GM18520 (cell line): ENCODE results near the gene IL1RAPL2.

Experiments
- ATAC-seq: cut with Tn5 transposase; IDR thresholded peaks from one replicate; pipeline ENCODE4 v1.9.1; 2021; ENCODE audit not compliant: unreplicated experiment

IL1RAPL2 gene

DNA sequence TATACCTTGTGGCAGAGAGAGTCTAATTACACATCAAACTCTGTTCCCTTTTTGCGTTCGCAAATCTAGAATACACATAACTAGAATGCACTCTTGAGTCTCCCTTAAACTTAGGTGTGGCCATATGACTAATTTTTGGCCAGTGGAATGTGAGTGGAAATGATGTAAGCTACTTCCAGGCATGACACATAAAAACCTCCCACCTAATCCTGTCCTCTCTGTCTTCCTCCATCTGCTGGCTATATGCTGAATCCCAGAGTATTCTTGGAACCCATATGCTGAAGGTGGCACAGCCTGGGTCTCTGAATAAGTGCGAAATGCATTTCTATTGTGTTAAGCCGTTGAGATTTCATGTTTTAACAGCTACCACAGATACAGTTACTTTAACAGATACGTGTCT lies 986.4 kb downstream of the IL1RAPL2 start:
- ATAC-seq, result no peak

DNA sequence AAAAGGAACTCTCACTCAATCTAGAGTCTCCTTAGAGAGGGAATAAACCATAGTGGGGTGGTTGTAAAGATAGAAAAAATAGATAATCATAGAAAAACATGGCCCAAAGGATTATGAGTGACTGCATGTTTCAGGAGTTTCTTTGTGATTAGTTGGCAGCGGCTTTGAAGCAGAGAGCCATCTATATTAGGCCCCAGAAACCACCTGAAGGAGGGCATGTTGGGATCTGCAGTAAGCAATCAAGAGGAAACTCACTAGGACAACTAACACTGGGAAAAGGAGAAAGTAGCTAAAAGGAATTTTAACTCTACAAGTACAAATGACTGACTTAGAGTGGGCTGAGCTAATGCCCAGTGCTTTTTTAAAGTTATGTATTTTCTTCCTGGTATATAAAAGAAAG lies 987.1 kb downstream of the IL1RAPL2 start:
- no peak for ATAC-seq

DNA sequence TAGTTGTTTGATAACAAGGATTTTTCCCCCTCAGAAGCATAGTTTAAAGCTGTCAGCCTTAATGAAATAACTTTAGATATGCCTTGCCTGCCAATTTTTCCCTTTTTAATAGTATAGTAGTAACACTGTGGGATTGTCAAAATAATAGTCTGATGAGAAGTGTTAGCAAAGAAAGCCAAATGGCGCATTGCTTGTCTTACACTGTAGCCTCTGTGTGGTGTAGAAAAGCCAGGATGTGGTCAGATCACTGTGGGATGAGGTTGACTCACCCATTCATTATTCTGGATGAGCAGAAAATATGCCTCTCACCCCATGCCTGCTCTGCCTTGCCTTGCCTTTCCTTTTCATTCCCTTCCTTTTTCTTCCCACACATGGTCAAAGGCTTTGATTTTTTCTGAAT lies 998.5 kb downstream of the IL1RAPL2 start:
- ATAC-seq, result no peak

DNA sequence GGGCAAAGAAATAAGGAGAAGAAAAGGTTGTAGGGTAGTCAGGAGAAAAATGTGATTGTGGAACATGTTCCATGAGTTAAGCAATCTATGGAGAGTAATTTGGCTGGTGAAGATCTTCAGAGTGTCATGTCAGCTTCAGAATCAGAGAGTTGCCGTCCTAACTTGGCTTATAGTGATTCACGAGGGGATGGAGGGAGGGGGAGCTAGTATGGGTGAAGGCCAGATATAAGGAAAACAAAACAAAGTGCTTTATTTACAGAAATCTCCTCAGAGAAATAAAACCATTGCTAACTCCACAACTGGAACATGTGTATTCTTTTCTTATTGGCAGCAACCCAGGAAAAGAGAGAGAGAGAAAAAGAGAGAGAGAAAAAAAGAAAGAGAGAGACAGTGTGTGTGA lies 999.9 kb downstream of the IL1RAPL2 start:
- ATAC-seq, result no peak

DNA sequence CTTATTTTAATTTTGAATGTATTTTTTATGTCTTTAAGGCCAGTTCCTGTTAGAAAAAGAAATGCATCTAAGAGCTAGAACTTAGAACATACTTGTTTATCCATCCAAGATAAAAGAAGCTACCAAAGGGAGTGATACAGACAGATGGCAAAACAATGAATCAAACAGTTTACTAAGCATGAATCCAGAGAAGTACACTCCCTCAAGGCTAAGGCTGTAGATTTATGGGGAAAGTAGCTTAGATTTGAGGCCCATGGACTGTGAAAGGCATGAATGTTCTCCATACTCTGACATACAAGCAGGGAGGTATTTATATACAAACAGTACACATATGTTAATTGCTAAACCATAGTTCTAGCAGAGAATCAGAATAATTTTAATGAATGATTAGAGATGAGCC lies 1001.1 kb downstream of the IL1RAPL2 start:
- no peak for ATAC-seq

DNA sequence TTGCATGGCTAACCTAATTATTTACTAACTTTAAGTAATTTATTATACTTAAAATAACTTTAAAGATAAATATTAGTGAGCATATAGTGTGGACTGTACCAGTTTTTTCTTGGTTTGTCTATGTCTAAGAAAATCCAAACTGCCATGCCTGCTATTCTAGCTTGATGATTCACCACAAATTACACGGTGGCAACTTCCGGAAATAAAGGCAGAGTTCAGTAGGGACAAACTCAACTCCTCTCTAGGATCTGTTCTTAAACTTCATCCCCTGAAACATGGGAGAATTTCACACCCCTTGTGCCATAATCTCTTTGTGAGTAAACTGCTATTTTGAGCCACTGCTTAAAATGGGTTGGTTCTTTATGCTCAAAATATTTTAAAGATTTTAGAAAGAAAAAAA lies 1042.7 kb downstream of the IL1RAPL2 start:
- no peak for ATAC-seq

DNA sequence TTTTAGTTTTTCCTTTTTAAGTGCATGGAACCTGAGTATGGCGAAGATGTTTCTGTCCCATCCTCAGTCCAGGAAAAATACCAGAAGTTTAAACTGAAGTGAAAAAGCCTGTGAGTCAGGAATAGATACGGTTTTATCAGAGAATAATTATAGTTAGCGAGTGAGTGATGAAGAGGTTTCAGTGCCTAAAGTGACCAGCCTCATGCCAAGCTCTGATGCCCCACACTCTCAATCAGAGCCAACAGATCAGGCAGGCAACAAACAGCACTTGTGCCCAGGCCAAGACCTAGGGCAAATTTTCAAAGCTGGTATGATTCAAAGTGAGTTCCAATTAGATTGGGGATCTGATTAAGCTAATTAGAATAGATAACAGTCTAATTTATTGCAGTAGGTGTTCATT lies 1043.5 kb downstream of the IL1RAPL2 start:
- no peak for ATAC-seq

DNA sequence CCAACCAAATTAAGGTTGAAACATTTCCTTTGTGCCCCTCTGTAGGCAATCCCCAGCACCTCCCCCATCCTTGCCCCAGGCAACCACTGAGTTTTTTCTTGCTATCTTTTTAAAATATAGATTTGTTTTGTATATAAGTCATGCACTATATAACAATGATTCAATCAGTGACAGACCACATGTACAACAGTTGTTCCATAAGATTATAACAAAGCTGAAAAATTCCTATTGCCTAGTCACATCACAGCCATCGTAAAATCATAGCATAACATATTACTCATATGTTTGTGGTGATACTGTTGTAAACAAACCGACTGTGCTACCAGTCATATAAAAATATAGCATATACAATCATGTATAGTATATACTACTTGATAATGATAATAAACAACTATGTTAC lies 1044.4 kb downstream of the IL1RAPL2 start:
- no peak for ATAC-seq

DNA sequence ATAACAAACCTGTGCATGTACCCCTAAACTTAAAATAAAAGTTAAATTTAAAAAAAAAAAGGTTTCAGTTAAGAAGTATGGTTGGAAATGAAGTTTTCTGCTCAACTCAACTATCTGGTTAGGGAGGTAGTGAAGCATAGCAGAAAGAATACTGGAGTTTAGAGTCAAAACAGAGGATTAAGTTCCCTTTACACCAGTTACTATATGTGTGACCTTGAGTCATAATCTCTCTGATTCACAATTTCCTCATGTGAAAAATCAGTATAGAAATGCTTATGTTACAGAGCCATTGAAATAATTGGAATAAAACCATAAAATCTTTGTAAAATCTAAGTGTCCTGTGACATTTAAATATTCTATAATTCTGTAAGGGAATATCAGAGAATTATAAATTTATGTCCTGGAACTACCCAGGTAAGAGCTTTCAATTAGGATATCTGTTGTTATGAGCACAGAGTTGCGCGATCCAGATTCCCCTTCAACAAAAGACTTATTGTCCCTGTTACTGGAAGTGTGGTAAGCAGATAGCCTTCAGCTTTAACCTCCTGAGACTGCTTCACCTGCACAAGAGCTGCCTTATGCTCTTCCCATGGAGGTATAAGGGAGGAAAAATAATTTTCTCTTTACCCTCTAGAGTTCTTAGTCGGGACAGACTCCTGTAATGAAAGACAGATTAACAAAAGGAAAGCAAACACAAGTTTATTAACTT lies 1052.5 kb downstream of the IL1RAPL2 start:
- ATAC-seq, result no peak

DNA sequence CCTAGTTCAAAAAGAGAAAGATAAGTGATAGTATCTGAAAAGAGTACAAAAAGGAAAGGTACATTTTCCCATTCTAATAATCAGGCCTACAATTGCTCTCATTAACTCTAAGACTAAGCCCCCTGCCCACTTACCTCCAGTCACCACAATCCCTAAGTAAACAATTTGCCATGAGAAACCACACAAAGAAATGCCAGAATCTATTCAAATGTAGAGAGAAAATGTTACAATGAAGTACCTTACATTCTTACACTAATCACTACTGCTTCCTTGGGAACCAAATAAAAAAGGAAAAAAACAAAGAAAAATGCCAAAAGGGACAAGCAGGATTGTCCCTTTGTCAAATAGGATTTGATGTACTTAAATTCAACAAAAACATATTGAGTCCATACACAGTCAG lies 1068.2 kb downstream of the IL1RAPL2 start:
- ATAC-seq, result no peak

DNA sequence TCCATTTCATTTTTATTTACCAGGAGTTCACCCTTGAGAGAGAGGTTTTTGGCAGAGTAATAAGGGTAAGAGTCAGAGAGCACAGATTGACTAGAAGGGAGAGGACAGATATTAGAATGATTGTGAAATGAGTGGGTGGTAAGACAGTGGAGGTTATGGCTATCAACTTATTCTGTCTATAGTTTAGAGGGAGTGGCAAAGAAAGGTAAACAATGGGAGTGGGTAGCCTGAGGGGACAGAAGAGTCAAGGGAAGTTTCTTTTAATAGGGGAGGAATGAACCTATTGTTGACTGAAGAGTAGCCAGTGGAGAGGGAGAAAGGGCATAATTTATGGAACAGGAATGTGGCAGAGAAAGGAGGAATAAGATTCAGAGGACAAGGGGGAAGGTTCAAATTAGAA lies 1069.8 kb downstream of the IL1RAPL2 start:
- no peak for ATAC-seq

DNA sequence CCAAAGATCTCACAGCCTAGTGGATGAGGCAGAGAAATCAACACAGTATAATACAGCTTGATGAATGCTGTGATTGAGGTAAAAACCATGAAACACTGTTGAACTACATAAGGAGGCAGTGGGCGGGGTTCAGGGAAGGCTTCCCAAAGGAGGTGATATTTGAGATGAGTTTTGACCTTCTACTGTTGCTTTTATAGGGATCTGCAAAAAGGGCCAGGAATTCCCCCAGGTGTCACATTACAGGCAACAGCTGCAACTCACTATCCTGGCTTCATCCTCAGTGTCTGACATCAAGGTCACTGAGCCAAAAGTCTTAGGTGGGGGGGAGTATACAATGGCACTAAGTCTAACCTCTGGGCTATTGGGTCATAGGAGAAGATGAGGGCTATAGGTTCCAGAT lies 1070.7 kb downstream of the IL1RAPL2 start:
- no peak for ATAC-seq

DNA sequence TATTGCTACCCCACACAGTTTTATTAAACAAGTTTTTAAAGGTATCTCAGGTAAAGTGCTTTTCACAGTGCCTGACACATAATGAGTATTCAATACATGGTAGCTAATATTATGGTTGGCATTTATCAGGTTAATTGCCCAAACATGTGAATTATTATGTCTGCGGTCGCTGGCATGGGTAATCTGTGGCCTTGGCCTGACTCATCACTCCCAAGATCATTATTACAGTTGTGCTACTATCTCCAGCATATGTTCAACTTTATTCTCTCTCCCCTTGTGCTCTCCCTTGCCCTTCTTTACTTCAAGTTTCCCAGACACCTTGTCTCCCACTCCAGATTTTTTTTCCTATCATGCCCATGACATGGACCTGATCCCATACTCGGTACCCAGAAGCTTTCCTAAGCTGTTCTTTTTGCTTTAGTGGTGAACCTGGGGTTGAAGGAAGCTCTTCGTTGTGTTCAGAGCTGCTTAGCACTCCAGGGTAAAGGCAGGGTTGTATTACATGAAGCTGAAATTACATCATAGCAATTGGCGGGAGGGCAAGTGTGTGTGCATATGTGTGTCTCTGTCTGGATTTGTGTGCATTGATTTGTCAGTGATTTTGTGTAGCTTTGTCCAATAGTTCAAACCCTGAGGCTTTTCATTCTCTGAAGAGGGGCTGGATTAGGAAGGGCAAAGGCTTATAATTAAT lies 1079.8 kb downstream of the IL1RAPL2 start:
- ATAC-seq, result no peak

DNA sequence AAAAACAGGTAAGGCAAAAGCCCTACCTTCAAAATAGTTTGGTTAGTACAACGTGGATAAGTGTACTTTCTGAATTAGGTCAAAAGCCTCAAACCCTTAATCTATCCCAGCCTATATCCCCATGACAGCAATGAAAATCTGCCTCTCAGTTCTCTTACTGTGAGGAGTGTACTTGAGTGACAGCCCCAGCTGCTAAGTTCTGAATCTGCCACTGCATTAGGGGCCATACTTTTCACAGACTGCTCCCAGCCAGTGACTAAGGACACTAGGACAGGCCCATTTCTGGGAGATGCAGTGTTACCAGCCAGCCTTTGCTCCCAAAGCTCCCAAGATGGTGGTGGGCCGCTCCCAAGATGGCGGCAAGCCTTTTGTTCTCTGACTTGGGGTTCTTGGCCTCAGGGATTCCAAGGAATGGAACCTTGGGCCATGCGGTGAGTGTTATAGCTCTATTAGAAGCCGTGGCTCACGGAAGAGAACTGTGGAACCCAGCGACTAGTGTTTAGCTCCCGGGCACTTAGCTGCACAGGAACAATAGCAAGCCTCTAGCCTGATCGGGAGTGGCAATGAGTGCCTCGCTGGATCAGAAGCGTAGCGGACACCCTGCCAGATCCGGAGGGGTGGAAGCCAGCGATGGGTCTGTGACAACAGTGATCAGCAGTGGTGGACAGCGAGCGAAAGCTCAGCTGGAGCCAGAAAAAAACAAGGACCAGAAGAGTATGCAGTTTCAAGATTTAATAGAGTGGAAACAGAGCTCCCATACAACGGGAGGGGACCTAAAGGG lies 1080.8 kb downstream of the IL1RAPL2 start:
- no peak for ATAC-seq

DNA sequence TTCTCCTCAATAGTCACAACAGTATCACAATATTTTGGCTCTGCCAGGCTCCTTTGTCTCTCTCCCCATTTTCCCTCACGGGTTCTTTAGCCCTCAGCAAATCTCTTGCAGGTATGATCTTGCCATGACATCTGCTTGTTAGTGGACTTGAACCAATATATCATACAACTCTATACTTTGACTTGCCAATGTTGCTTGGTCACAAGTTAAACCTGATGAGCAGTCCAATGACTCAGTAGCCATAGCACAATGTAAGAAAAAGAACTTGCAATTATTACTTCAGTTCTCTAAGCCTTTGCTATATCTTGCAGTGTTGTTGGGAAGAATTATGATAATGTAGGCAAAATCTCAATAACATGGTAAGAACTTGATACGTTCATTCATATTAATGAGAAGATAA lies 1081.8 kb downstream of the IL1RAPL2 start:
- no peak for ATAC-seq

DNA sequence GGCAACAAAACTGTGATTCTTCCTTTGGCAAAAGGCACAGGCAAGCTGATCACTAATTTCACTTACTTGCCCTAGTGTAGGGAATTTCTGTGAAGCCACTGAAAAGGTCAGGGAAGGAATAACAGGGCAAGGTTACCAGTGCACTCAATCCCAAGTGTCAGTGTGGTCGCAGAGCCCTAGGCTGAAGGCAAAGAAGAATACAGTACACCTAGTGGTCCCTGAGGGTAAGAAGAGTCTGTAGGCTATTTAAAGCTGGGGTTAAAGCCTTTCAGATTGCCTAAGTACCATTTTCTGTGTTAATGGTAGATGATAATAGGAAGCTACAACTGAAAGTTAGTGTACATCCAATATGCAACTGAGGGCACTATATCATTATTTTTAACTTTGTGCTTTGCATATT lies 1082.7 kb downstream of the IL1RAPL2 start:
- no peak for ATAC-seq

DNA sequence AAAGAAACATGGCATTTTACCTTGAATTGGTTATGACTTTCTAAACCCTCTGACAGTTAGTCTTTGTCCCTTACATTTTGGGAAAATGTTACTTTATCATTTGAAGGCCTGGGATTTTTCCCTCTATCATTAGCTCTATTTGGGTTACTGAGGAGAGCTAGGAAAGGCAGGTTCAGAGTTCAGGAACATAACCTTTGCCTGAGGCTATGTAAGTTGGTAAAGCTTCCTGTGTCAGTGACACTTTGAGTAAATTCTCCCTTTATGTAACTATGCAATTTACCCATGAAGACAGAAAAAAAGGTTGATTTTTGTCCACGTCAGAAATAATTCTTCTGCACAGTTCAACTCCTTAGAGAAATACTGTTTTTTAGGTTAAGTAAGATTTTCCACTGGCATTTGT lies 1084.6 kb downstream of the IL1RAPL2 start:
- no peak for ATAC-seq

DNA sequence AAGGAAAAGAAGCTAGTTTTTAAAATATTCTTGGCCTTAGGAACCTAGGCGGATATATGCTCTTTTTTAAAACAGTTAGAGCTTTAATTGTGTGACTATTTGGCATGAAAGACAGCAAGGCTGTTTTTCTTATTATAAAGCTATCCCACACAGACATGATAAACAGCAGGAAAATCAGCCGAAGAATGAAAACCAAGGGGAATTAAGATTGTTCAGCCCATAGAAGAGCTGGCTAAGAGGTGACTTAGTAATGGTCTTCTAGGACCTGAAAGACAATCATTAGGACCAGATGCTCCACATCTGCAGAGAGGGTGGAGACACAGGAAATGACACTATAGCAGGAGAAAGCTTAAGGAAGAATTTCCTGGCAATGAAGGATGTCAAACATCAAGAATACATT lies 1085.0 kb downstream of the IL1RAPL2 start:
- no peak for ATAC-seq

DNA sequence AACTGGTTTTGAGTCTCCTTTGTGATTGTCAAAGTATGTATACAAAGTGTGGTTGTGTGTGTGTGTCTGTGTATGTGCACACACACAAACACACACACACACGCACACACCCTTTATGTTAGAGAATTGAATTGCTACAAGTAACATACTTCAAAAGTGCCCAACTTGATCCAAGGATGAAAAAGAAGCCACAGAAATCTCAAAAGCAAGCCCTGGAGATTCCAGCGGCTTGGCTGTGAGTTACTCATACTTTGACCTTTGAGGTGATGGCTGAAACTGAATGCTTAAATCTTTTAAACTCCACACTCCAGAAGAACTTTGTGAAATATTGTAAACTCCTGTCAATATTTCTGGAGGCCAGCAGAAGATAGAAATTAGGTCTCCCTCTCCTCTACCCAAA lies 1087.9 kb downstream of the IL1RAPL2 start:
- ATAC-seq, result no peak

DNA sequence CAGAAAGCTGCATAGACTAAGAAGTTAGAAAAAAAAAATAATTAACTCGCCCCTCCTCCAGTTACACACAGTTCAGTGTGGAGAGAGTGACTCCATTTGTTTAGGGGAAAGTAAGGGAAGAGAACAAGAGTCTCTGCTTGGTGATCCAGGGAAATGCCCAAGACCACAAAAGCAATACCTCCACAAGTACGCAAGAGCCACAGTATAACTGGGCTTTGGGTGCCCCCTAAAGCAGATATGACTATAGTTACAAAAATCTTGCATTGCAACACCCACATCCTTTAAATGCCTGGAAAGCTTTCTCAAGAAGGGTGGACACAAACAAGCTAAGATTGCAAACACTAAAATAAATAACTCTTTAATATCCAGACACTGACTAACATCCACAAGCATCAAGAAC lies 1092.1 kb downstream of the IL1RAPL2 start:
- no peak for ATAC-seq

DNA sequence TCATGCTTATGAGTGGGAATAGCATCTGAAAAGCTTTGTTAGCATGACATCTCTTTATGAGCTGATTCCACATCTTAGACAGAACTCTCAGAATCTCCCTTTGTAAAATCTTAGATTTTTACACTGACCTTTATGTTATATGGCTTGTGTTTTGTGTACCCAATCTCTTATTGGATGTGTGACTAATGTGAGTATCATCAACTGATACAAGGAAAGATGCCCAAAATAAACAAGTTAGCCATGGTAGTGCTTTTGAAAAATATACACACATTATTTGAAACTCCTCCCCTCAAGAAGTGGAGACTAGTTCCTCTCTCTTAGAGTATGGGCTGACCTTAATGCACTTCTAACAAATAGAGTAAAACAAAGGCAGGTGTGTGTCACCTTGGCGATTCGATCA lies 1096.2 kb downstream of the IL1RAPL2 start:
- ATAC-seq, result no peak

DNA sequence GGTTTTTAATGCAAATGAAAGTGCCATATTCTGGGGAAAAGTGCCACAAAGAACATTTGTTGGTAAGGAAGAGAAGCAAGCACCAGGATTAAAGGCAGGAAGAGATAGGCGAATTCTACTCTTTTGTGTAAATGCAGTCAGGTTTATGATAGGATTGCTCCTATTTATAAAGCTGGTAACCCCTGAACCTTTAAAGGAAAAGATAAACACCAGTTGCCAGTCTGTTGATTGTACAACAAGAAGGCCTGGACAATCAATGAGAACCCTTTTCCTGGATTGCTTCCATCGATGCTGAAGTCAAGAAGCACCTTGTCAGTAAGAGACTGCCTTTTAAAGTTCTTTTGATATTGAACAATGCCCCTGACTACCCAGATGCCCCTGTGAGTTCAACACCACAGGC lies 1098.2 kb downstream of the IL1RAPL2 start:
- no peak for ATAC-seq
